ENCODE results near the gene ACTR10.

Gene ACTR10

DNA sequence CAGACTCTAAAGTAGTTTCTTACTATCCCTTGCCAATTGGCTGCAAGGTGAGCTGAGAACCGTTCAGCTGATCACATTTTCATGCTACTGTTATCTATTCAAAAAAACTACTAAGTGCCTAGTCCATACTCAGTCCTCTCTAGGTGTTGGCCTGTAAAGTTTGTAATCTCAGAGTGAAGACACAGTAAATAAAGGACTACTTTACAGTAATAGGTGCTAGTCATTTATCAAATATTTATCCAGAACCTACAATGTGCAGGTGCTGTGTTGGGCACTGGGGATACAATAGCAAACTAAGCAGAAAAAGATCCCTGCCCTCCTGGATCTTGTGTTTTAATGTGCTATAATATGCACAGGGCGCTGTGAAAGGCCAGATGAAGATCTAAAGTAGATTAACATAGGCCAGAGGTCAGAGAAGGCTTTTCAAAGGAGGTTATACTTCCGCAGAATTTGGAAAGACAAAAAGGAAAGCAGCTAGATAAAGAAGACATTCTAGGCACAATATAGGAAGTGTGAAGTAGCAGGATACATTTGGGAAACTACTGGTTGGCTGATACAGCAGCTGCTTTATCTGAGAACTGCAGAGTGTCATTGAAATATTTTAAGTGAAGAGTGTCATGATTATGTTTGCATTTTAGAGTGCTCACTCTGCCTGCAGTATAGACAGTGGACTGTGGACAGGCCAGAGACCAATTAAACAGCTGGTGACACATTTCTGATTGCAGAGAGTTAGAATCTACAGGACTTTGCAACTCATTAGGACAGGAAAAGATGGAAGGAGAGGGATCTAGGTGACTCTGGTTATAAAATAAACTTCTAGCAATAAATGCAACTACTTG lies 8.0 kb upstream of the ACTR10 start:
- no peak overlapping the region for H3K4me3 ChIP-seq (ENCODE audit: low read length)
- TF ChIP-seq, protein P1, sequence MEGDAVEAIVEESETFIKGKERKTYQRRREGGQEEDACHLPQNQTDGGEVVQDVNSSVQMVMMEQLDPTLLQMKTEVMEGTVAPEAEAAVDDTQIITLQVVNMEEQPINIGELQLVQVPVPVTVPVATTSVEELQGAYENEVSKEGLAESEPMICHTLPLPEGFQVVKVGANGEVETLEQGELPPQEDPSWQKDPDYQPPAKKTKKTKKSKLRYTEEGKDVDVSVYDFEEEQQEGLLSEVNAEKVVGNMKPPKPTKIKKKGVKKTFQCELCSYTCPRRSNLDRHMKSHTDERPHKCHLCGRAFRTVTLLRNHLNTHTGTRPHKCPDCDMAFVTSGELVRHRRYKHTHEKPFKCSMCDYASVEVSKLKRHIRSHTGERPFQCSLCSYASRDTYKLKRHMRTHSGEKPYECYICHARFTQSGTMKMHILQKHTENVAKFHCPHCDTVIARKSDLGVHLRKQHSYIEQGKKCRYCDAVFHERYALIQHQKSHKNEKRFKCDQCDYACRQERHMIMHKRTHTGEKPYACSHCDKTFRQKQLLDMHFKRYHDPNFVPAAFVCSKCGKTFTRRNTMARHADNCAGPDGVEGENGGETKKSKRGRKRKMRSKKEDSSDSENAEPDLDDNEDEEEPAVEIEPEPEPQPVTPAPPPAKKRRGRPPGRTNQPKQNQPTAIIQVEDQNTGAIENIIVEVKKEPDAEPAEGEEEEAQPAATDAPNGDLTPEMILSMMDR (IDR thresholded peaks at IDR 0.05; ENCODE audit: insufficient read depth, low read depth, low read length, missing control alignments): no peak
- DNase-seq (ENCODE audit: low read depth): no peak

DNA sequence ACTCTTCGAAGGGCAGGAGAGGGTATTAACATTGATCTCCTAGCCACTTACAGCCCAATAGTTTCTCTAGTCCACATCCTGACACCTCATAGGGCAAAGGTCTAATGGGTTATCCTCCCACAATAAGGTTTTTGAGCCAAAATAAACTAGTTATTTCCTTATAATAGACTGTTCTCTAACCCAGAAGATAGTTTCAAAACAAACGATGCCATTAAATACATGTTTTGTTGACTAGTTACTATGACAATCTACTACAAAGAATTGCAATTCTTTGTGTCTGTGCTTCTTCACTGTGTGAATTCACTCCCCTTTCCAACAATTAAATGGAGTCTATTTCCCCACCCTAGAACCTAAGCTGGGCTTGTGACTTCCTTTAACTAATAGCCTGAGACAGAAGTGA lies 6.4 kb upstream of the ACTR10 start:
- DNase-seq (ENCODE audit: low read depth): no peak
- no peak overlapping the region for H3K4me3 ChIP-seq (ENCODE audit: low read length)
- TF ChIP-seq, protein P1 (IDR thresholded peaks at IDR 0.05; ENCODE audit: insufficient read depth, low read depth, low read length, missing control alignments): no peak

DNA sequence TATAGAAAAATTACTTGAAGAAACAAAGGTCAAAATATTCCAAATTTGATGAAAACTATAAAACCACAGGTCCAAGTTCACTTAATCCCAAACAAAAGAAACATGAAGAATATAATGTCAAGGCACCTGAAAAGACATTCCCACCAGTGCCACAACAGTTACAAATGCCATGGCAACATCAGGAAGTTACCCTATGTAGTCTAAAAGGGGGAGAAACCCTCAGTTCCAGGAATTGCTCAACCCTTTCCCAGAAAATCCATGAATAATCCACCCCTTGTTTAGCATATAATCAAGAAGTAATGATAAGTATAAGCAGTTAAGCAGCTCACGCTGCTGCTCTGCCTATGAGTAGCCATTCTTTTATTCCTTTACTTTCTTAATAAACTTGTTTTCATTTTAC lies 3.8 kb upstream of the ACTR10 start:
- no peak overlapping the region for H3K4me3 ChIP-seq (ENCODE audit: low read length)
- no peak for DNase-seq (ENCODE audit: low read depth)
- TF ChIP-seq, protein P1 (IDR thresholded peaks at IDR 0.05; ENCODE audit: insufficient read depth, low read depth, low read length, missing control alignments): no peak

DNA sequence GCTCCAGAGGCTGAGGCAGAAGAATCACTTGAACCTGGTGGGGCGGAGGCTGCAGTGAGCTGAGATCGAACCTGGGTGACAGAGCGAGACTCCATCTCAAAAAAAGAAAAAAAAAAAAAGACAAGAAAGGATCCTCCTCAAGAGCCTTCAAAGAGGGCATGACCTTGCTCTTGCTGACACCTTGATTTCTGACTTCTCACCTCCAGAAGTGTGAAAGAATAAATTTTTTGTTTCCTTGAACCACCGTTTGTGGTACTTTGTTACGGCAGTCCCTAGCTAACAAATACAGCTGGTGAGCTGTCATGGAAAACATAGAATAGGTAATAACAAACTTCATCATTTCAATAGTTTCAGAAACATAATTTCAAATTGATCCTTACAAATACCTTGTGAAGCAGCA lies 1.9 kb upstream of the ACTR10 start:
- TF ChIP-seq, protein P1 (IDR thresholded peaks at IDR 0.05; ENCODE audit: insufficient read depth, low read depth, low read length, missing control alignments): no peak
- H3K4me3 ChIP-seq (ENCODE audit: low read length): no peak overlapping the region
- no peak for DNase-seq (ENCODE audit: low read depth)

DNA sequence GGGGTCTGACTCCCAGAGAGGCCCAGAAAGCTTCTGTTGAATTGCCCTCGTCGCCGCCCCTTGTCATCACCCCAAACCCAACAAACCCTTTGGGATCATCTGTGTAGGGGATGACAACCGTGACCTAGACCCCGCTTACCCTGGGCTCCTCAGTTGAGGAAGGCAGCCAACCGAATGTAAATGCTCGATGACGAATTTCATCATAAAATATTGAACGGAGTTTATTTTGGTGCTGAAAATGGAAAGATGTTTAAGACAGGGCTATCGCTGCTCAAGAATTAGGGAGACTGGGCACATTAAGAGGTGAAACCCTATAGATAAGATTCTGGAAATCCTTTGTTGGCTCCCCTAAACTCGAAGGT lies 512 bp downstream of the ACTR10 start:
- TF ChIP-seq, protein P1 (IDR thresholded peaks at IDR 0.05; ENCODE audit: insufficient read depth, low read depth, low read length, missing control alignments): no peak
- no peak for DNase-seq (ENCODE audit: low read depth)
- H3K4me3 ChIP-seq (ENCODE audit: low read length): peak overlapping the region; percentile 86

DNA sequence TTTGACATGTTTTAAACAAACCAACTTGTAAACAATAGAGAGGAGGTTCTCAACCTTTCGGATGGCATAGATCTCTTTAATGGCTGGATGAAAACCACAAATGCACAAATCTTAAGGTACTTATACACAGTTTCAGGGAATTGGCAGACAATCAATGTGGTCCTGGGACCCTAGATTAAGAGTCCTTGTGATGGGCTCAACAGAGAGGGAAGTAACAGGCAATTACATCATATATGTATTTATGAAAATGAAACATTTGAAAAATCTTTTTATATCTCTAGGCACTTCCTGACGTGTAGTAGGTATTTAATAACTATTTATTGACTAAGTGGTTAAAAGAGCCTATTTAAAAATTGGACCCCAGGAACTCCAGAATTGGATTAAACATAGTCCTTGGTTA lies 897 bp downstream of the ACTR10 start:
- no peak for DNase-seq (ENCODE audit: low read depth)
- H3K4me3 ChIP-seq (ENCODE audit: low read length): peak overlapping the region; percentile 86
- TF ChIP-seq, protein P1 (IDR thresholded peaks at IDR 0.05; ENCODE audit: insufficient read depth, low read depth, low read length, missing control alignments): no peak

DNA sequence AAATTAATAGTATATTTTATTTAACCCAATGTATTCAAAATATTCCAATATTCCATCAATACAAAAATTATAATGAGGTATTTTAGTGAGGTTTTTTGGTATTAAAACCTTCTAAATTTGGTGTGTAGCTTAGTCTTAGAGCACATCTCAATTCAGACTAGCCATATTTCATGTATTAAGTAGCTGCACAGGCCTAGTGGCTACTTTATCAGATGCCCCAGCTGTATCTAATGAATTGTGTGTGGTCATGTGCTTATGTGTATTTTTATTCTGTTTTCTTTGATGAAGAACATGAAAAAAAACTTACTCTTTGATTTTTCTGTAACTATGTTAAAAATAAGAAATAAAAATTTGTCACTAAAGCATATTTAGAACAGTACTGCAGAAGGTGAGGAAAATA lies 13.2 kb downstream of the ACTR10 start:
- H3K4me3 ChIP-seq (ENCODE audit: low read length): no peak overlapping the region

More for the DNA sequence above, 13.2 kb downstream of the ACTR10 start:
- TF ChIP-seq, protein P1 (IDR thresholded peaks at IDR 0.05; ENCODE audit: insufficient read depth, low read depth, low read length, missing control alignments): no peak
- no peak for DNase-seq (ENCODE audit: low read depth)
